Superior temporal gyrus (tissue), 1 donor: Measurements from ENCODE around the gene FAM20C.

ENCODE experiments used
- DNase-seq: peaks from one replicate; pipeline ENCODE4 v3.0.0-alpha.2; 2016; ENCODE audit errors: extremely low spot score

FAM20C gene

GRCh38 chr7:302054-302992 lies 110.0 kb downstream of the FAM20C start:
- no peak for DNase-seq

- no peak for DNase-seq
Measured at GRCh38 chr7:303425-303824, 111.1 kb downstream of the FAM20C start.

GRCh38 chr7:303884-304573 lies 111.7 kb downstream of the FAM20C start:
- no peak for DNase-seq

DNA sequence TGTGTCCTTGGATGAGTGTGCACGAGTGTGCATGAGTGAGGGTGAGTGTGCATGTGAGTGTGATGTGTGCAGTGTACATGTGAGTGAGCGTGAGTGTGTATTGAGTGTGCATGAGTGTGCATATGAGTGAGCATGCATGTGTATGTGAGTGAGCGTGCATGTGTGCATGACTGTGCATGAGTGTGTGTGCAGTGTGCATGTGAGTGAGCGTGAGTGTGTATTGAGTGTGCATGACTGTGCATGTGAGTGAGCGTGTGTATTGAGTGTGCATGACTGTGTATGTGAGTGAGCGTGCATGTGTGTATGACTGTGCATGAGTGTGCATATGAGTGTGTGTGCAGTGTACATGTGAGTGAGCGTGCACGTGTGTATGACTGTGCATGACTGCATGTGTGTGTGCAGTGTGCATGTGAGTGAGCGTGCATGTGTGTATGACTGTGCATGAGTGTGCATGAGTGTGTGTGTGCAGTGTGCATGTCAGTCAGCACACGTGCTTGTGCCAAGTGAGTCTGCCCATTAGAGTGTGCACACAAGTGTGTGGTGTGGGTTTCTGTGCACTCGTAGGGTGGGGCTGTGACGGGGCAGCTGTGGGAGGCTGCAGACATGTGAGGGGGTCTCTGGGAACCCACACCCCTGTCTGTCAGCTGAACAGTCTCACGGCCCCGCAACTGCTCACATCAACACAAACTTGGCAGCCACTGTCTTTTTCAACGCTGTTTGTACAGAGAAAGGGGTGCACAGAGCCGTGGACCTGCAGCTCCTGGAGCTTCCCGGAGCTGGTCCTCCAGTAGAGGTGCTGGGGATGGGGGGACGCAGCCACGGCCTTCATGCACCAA lies 112.4 kb downstream of the FAM20C start:
- DNase-seq: no peak

- no peak for DNase-seq
Measured at GRCh38 chr7:305410-306151, 113.2 kb downstream of the FAM20C start.

DNA sequence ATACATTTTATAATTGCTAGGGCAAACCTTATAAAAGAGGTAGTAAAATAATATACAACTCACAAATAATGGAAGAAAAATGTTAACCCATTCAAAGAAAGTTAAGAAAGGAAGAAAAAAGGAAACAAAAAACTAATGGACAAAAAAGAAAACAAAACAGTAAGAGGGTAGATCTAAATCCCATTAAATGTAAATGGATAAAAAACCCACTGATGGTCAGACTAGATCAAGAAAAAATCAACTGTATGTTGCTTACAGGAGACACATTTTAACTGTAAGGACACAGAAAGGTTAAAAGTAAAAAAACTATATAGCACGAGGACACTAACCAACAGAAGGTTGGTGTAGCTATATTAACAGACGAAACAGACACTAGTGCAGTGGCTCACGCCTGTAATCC lies 115.6 kb downstream of the FAM20C start:
- DNase-seq: no peak

DNA sequence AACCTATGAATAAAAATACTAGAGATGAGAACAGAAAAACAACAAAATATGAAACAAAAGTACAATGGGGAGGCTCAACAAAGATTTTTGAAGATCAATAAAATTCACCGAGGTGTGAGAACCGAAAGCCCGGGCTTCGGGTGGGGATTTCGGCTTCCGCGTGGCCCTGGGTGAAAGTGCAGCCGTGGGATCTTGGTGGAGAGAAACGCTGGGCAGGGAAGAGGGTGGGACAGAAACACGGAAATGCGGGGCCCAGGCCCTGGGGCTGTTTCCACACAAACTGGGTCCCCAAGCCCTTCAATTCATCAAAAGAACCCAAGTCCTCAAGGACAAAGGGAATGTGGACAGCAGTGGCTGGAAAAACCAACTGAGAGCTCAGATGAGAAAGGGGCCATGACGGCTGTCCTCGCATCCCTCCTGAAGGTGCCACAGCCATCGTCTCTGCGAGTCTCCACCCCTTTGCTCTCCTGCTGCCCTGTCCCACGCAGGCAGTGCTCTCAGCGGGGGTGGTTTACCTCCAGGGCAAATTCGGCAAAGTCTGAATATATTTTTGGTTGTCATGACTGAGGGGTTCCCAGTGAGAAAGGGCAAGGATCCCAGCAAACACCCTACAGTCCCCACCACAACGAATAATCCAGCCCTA lies 117.3 kb downstream of the FAM20C start:
- DNase-seq: no peak
